HG03103 (cell line): Measurements from ENCODE around the gene MYADM.
A peak's percentile ranks its signal among the peaks of the same experiment; 100 is the strongest.
"Not testable (repeated sequence)": the region's sequence is repeated elsewhere in the genome, so short reads cannot be mapped to it uniquely, and the experiment has no call there.

Experiments used
- ATAC-seq: cut with Tn5 transposase; IDR thresholded peaks from one replicate; pipeline ENCODE4 v1.9.1; 2021; ENCODE audit warnings: low read depth; ENCODE audit not compliant: unreplicated experiment

MYADM gene

GRCh38 chr19:53868091-53868891, 608 bp downstream of the MYADM start:
- no peak for ATAC-seq

DNA sequence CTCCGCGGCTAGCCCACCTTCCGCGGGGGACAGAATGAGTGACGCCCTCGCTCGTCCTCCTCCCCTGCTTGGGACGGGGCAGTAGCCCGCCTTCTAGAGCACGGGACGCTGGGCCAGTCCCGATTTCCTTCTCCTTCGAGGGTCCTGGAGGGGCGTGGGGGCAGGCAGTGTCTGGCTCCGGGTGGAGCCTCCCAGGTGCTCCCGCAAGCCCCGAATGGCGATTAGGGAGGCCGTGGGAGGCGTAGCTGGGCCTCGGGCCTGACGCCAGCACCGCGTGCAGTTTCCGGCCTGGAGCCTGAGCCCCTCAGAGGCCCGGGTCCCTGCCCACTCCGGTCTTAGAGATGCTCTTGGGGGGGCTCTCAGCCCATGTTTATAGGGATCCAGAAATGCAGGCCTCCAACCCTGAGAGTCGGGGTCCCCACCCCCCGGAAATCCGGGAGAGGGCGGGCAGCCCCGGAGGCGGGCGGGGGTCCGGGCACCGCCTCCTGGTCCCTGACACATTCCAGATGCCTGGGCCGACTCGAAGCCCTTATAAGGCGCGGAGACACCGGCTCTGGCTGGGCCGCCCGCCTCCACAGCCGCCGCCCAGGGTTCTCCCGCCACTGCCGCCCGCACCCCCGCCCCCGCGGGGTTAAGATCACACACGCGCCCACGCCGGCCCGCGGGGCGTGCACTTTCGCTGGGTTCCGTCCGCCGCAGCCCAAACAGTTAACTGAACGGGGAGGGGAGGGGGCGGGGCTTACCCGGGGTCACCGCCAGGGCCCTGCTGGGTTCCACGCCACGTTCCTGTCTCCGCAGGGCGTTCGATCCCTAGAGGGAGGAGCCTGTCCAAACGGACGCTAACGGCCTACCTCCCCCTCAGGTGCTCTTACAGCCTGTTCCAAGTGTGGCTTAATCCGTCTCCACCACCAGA, 1.5 kb downstream of the MYADM start:
- peak; percentile 32 for ATAC-seq

- ATAC-seq: not testable (repeated sequence)
Measured at GRCh38 chr19:53869805-53870484, 2.3 kb downstream of the MYADM start.

DNA sequence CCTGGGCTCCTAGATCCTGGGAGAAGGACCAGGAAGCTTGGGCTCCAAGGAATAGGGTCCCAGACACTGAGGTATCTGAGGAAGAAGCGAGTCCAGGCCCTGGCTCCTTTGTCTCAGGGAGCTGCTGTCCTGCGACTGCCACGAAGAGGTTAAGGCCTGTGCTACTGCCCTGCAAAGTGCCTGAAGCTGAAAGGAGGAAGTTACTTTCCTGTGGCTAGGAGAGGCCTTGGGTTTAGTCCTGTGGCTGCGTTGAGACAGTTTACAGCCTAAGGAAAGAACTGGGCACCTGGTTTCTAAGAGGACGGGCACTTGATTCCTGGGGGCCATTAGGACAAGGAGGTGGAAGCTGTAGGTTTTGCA, 2.8 kb downstream of the MYADM start:
- no peak for ATAC-seq

DNA sequence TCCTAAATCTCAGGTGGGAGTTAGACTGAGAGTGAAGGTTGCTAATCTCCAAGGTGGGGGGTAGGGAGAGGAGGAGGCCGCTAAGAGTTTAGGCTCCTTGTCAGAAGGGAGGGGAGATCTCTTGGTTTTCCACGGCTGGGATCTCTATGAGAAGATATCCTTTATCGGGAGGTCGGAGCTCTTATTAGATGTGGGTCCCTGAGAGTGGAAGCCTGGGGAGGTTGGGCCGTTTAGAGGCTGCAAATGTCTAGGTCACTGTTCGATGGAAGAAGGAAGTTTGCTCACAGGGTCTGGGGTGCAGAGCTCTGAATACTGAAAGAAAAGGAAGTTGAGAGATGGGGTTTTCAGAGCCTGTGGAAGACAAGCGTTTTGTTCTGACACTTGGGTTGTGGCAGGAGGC, 3.8 kb downstream of the MYADM start:
- no peak for ATAC-seq

GRCh38 chr19:53872762-53873161, 5.1 kb downstream of the MYADM start:
- ATAC-seq: no peak

- ATAC-seq: no peak
Measured at GRCh38 chr19:53873773-53874605, 6.3 kb downstream of the MYADM start.

DNA sequence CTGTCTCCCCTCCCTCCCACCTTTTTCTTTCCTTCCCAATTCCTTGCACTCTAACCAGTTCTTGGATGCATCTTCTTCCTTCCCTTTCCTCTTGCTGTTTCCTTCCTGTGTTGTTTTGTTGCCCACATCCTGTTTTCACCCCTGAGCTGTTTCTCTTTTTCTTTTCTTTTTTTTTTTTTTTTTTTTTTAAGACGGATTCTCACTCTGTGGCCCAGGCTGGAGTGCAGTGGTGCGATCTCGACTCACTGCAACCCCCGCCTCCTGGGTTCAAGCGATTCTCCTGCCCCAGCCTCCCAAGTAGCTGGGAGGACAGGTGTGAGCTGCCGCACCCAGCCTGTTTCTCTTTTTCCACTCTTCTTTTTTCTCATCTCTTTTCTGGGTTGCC, 6.9 kb downstream of the MYADM start:
- ATAC-seq: no peak

GRCh38 chr19:53875602-53876325, 8.1 kb downstream of the MYADM start:
- ATAC-seq: no peak

- ATAC-seq: no peak
Measured at GRCh38 chr19:53876651-53877224, 9.1 kb downstream of the MYADM start.

DNA sequence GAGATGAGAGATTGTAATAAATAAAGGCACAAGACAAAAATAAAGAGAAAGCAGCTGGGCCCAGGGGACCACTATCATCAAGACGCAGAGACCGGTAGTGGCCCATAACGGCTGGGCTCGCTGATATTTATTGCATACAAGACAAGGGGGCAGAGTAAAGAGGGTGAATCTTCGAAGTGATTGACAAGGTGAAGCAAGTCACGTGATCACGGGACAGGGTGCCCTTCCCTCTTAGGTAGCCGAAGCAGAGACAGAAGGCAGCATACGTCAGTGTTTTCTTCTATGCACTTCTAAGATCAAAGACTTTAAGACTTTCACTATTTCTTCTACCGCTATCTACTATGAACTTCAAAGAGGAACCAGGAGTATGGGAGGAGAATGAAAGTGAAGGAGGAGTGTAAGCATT, 9.7 kb downstream of the MYADM start:
- no peak for ATAC-seq

DNA sequence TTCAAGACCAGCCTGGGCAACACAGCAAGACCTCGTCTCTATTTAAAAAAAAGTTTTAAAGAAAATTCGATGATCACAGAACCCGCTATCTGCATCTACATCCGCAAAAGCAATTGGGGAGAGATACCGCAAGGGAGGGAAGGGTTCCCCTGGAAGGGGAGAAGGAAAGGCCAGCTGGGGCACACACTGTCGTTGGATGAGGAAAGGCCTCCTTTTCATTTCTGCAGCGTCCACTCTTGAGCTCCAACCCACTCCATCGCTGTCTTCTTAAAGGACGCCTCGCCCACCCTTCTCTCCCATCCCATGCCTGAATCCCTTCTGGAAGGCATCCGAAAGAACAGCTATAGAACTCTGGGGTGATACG, 11.1 kb downstream of the MYADM start:
- ATAC-seq: no peak

- peak; percentile 73 for ATAC-seq
Measured at GRCh38 chr19:53879140-53880081, 11.7 kb downstream of the MYADM start.

GRCh38 chr19:53880711-53881481, 13.2 kb downstream of the MYADM start:
- ATAC-seq: no peak

- no peak for ATAC-seq
Measured at GRCh38 chr19:53881482-53882390, 14.1 kb downstream of the MYADM start, which contains the start of gene PRKCG. Gene PRKCG (plus strand): TSS chr19:53882197. CDS start chr19:53882495, 298 bp downstream.

GRCh38 chr19:53882391-53883050, 14.8 kb downstream of the MYADM start:
- ATAC-seq: no peak
